OCI-M2 (cell line): ENCODE data around the gene FATE1.

Source experiments
- DNase-seq: peaks from one replicate; lab custom pipeline; 2025; ENCODE audit not compliant: unreplicated experiment; lab: John Stamatoyannopoulos, UW

The FATE1 gene

GRCh38 chrX:151703487-151703886 lies 12.3 kb upstream of the FATE1 start:
- no peak for DNase-seq

GRCh38 chrX:151704041-151704663 lies 11.7 kb upstream of the FATE1 start:
- no peak for DNase-seq

- no peak for DNase-seq
These were observed 7.0 kb upstream of the FATE1 start for GRCh38 chrX:151708821-151709220.

GRCh38 chrX:151710457-151710856 lies 5.4 kb upstream of the FATE1 start:
- no peak for DNase-seq

- no peak for DNase-seq
These were observed 4.7 kb upstream of the FATE1 start for GRCh38 chrX:151711154-151711553.

- DNase-seq, result no peak
These were observed 4.0 kb upstream of the FATE1 start for GRCh38 chrX:151711787-151712186.

GRCh38 chrX:151712253-151712652 lies 3.6 kb upstream of the FATE1 start:
- no peak for DNase-seq

- no peak for DNase-seq
These were observed 2.0 kb upstream of the FATE1 start for GRCh38 chrX:151713849-151714248.

GRCh38 chrX:151714362-151714761 lies 1.5 kb upstream of the FATE1 start:
- no peak for DNase-seq

- no peak for DNase-seq
These were observed 6.5 kb downstream of the FATE1 start for GRCh38 chrX:151722241-151722846.

GRCh38 chrX:151723156-151723760 lies 7.4 kb downstream of the FATE1 start:
- no peak for DNase-seq

GRCh38 chrX:151724563-151725337 lies 8.9 kb downstream of the FATE1 start:
- no peak for DNase-seq

- DNase-seq, result no peak
These were observed 9.4 kb downstream of the FATE1 start for GRCh38 chrX:151725338-151725614.

- DNase-seq, result no peak
These were observed 10.9 kb downstream of the FATE1 start for GRCh38 chrX:151726751-151727150.

GRCh38 chrX:151727346-151727745 lies 11.5 kb downstream of the FATE1 start:
- no peak for DNase-seq

GRCh38 chrX:151729056-151729725 lies 13.4 kb downstream of the FATE1 start:
- no peak for DNase-seq

GRCh38 chrX:151734446-151734845 lies 18.6 kb downstream of the FATE1 start, which contains the start of gene CNGA2:
CNGA2 (plus strand) TSS chrX:151734746; CDS start chrX:151738484, 3,738 bp downstream.
- DNase-seq, result no peak

- DNase-seq, result no peak
These were observed 19.4 kb downstream of the FATE1 start for GRCh38 chrX:151735219-151735618.

- no peak for DNase-seq
These were observed 20.9 kb downstream of the FATE1 start for GRCh38 chrX:151736685-151737084.

- DNase-seq, result no peak
These were observed 21.7 kb downstream of the FATE1 start for GRCh38 chrX:151737494-151737893.

GRCh38 chrX:151738751-151739150 lies 22.9 kb downstream of the FATE1 start:
- no peak for DNase-seq
